ENCODE measurements around the gene PSMB9.

PSMB9 gene

GRCh38 chr6:32903952-32904351, 50.0 kb downstream of the PSMB9 start:
- no peaks in the 10 kb centered on the region for H3K27me3 ChIP-seq (ENCODE audit: insufficient read depth, poor library complexity, severe bottlenecking)
- H3K4me1 ChIP-seq (ENCODE audit: insufficient read depth, poor library complexity, severe bottlenecking): peaks cover 10% of the 10 kb centered on the region
- peaks cover 3% of the 10 kb centered on the region for H3K9me3 ChIP-seq (ENCODE audit: severe bottlenecking)
- no peak overlapping the region for H3K27ac ChIP-seq (ENCODE audit: poor library complexity, severe bottlenecking)
- no peak for TF ChIP-seq CTCF (IDR thresholded peaks at IDR 0.05; ENCODE audit: poor library complexity, severe bottlenecking)
- H3K36me3 ChIP-seq (ENCODE audit: low read depth): peaks cover 7% of the 10 kb centered on the region; the same call in 1 of the 2 replicates
- DNase-seq (ENCODE audit: low spot score) (no peak), ATAC-seq (ENCODE audit: low read depth) (no peak)
- no peak overlapping the region for H3K4me3 ChIP-seq (ENCODE audit: severe bottlenecking)

GRCh38 chr6:32905078-32905477, 51.1 kb downstream of the PSMB9 start:
- TF ChIP-seq CTCF (IDR thresholded peaks at IDR 0.05; ENCODE audit: poor library complexity, severe bottlenecking): no peak
- Histone ChIP-seq H3K4me3 (ENCODE audit: severe bottlenecking) (no peak overlapping the region), H3K27me3 (ENCODE audit: insufficient read depth, poor library complexity, severe bottlenecking) (no peaks in the 10 kb centered on the region), H3K9me3 (ENCODE audit: severe bottlenecking) (no peaks in the 10 kb centered on the region), H3K4me1 (ENCODE audit: insufficient read depth, poor library complexity, severe bottlenecking) (peaks cover 10% of the 10 kb centered on the region), H3K27ac (ENCODE audit: poor library complexity, severe bottlenecking) (no peak overlapping the region), H3K36me3 (ENCODE audit: low read depth) (peaks cover 7% of the 10 kb centered on the region; the same call in 1 of the 2 replicates)
- DNase-seq (ENCODE audit: low spot score) (no peak), ATAC-seq (ENCODE audit: low read depth) (peak; percentile 31; the same call in 1 of the 3 replicates)

- Histone ChIP-seq H3K27me3 (ENCODE audit: insufficient read depth, poor library complexity, severe bottlenecking) (peaks cover 2% of the 10 kb centered on the region), H3K27ac (ENCODE audit: poor library complexity, severe bottlenecking) (no peak overlapping the region), H3K36me3 (ENCODE audit: low read depth) (peaks cover under 1% of the 10 kb centered on the region; the same call in 1 of the 2 replicates), H3K4me3 (ENCODE audit: severe bottlenecking) (no peak overlapping the region), H3K4me1 (ENCODE audit: insufficient read depth, poor library complexity, severe bottlenecking) (peaks cover 10% of the 10 kb centered on the region), H3K9me3 (ENCODE audit: severe bottlenecking) (no peaks in the 10 kb centered on the region)
- ATAC-seq (ENCODE audit: low read depth) (peak; percentile 80), DNase-seq (ENCODE audit: low spot score) (no peak)
- TF ChIP-seq CTCF (IDR thresholded peaks at IDR 0.05; ENCODE audit: poor library complexity, severe bottlenecking): no peak
Measured at GRCh38 chr6:32906539-32906938, 52.5 kb downstream of the PSMB9 start.

- H3K36me3 ChIP-seq (ENCODE audit: low read depth): no peaks in the 10 kb centered on the region
- no peak overlapping the region for H3K27ac ChIP-seq (ENCODE audit: poor library complexity, severe bottlenecking)
- peaks cover 10% of the 10 kb centered on the region for H3K4me1 ChIP-seq (ENCODE audit: insufficient read depth, poor library complexity, severe bottlenecking)
- no peak for TF ChIP-seq CTCF (IDR thresholded peaks at IDR 0.05; ENCODE audit: poor library complexity, severe bottlenecking)
- ATAC-seq (ENCODE audit: low read depth): no peak
- no peak for DNase-seq (ENCODE audit: low spot score)
- no peak overlapping the region for H3K4me3 ChIP-seq (ENCODE audit: severe bottlenecking)
- H3K27me3 ChIP-seq (ENCODE audit: insufficient read depth, poor library complexity, severe bottlenecking): peaks cover 8% of the 10 kb centered on the region
- no peaks in the 10 kb centered on the region for H3K9me3 ChIP-seq (ENCODE audit: severe bottlenecking)
Measured at GRCh38 chr6:32908897-32909296, 54.9 kb downstream of the PSMB9 start.

Data from RWPE2 (cell line).